ENCODE measurements around the gene TRMT2A.

DNA sequence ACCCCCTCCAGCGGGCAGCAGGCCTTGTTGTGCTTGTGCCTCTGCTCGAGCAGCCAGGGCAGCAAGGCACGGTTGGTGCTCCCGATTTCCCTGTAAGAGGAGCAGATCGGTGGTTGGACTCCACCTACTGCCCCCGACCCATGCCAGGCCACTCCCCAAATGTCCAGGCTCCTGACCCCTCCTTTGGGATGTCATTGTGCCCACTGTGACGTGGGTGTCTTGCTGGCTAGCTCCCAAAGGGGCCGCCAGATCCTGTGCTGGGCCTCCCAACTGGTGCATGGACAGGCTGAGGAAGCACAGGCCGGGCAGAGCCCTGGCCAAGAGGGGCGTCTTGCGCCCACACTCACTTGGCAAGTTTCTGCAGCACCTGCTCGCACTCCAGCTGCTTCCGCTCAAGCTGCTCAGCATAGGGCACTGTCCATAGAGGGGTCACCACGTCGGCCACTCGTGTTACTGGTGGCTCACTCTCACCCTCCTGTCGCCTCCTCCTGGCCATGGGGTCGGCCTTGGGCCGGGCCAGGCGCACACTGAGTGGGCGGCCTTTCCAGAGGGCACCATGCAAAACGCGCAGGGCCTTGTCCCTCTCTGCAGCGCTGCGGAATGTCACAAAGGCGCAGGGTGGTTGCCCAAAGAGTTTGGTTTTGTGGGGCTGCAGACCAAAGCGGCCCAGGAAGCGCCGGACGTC lies 1.2 kb downstream of the TRMT2A start, which contains the start of gene RANBP1:
- TF ChIP-seq POLR2A (IDR thresholded peaks at IDR 0.05; ENCODE audit: low read depth, low read length), result peak; percentile 28; the same call in 1 of the 2 replicates
- TF ChIP-seq POLR2AphosphoS5 (IDR thresholded peaks at IDR 0.05; ENCODE audit: low read depth, low read length), result no peak
- no peak for TF ChIP-seq PAX5 (IDR thresholded peaks at IDR 0.05; ENCODE audit: insufficient read depth, low read length, severe bottlenecking)
- TF ChIP-seq SPI1 (IDR thresholded peaks at IDR 0.05; ENCODE audit: low read depth, low read length), result no peak
- no peak for TF ChIP-seq TAF1 (IDR thresholded peaks at IDR 0.05; ENCODE audit: low read depth, low read length)

Measured in GM12891 (cell line).